Measurements from ENCODE around the gene RBP2. TPM values are rescaled to one million over a fixed set of nuclear protein-coding genes. Genes with fewer than 3 reads are reported as not detected.

The RBP2 gene
- total and polyA plus RNA-seq, 2 of the 8 experiments (the other 6 are each of a cell fraction or from before 2014, with no cell fraction given) = not detected

DNA sequence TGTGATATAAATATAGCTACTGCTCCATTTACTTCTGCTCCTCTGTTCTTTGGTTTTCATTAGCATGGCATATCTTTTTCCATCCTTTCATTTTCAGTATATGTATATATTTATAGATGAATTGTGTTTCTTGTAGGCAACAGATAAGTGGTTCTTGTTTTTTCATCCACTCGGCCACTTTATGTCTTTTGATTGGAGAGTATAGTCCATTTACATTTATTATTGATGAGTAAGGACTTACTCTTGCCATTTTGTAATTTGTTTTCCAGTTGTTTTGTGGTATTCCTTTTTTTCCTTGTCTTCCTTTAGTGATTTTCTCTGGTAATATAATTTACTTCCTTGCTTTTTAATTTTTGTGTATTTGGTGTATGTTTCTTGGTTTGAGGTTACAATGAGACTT, 60.0 kb downstream of the RBP2 start:
- H4K8ac ChIP-seq (ENCODE audit: extremely low read depth, insufficient read depth, low read length) = no peak overlapping the region
- no peaks in the 10 kb centered on the region for H3K27me3 ChIP-seq (replicated peaks in 1 of 4; ENCODE audit: control insufficient read depth in 3 of 4, extremely low read depth in 1 of 4, insufficient read depth in 3 of 4, low read length in 3 of 4)
- no peak overlapping the region for H2BK12ac ChIP-seq (ENCODE audit: low read depth, low read length)
- H2BK120ac ChIP-seq (replicated peaks; ENCODE audit: low read depth, low read length) = no peak overlapping the region
- H2BK20ac ChIP-seq (ENCODE audit: low read length) = no peak overlapping the region
- H3K4me2 ChIP-seq (ENCODE audit: insufficient read depth in 1 of 2, low read depth in 2 of 2, low read length in 2 of 2) = no peak overlapping the region
- H2AFZ ChIP-seq (ENCODE audit: low read length) = no peak overlapping the region
- no peak overlapping the region for H3K56ac ChIP-seq (replicated peaks; ENCODE audit: insufficient read length, low read depth, low read length)
- no peak for DNase-seq (ENCODE audit: low read depth in 1 of 2, low spot score in 2 of 2)
- no peak overlapping the region for H3K27ac ChIP-seq (ENCODE audit: low read depth, low read length)
- ChIA-PET POLR2A (ENCODE audit: partially characterized antibody) (interaction anchor here (1.1 kb wide), 1 partner anchor 20 kb away, joined by 3 read pairs; no protein-coding TSS in a partner anchor), CTCF (ENCODE audit: partially characterized antibody) (interaction anchor here (1.3 to 4.4 kb wide), 2 partner anchors 11 to 18 kb away, joined by 4 to 26 read pairs; no protein-coding TSS in a partner anchor)
- no peaks in the 10 kb centered on the region for H3K36me3 ChIP-seq (ENCODE audit: control insufficient read depth in 2 of 4, insufficient read depth in 4 of 4, low read length in 3 of 4)
- H3K9ac ChIP-seq (replicated peaks in 1 of 4; ENCODE audit: extremely low read depth in 1 of 4, low read depth in 3 of 4, low read length in 3 of 4) = no peak overlapping the region
- no peak overlapping the region for H2BK15ac ChIP-seq (ENCODE audit: low read length)
- no peak overlapping the region for H3K4ac ChIP-seq (replicated peaks; ENCODE audit: insufficient read length, low read depth, low read length)
- no peaks in the 10 kb centered on the region for H3K9me3 ChIP-seq (ENCODE audit: insufficient read depth in 2 of 2, low read depth in 1 of 2, low read length in 1 of 2)
- FAIRE-seq = no peak
- H3K4me1 ChIP-seq (replicated peaks in 1 of 4; ENCODE audit: control insufficient read depth in 3 of 4, insufficient read depth in 4 of 4, low read length in 3 of 4) = no peaks in the 10 kb centered on the region
- H3K79me1 ChIP-seq (ENCODE audit: low read depth, low read length) = no peaks in the 10 kb centered on the region; the same call in 1 of the 2 replicates
- TF ChIP-seq MAFK (IDR thresholded peaks at IDR 0.05; ENCODE audit: low read depth, low read length) (no peak), SIRT6 (IDR thresholded peaks at IDR 0.05; ENCODE audit: low read length) (no peak), YY1 (IDR thresholded peaks at IDR 0.05; ENCODE audit: low read depth, low read length) (no peak)
- H3K18ac ChIP-seq (ENCODE audit: extremely low read depth, low read length) = no peak overlapping the region
- no peaks in the 10 kb centered on the region for H3K79me2 ChIP-seq (ENCODE audit: control insufficient read depth in 1 of 2, insufficient read depth in 2 of 2, low read length in 2 of 2)
- H4K91ac ChIP-seq (replicated peaks; ENCODE audit: insufficient read length, low read length) = no peak overlapping the region
- 85% methylated on average over 1 of the region's 1 CpG; no CpG with 5 or more reads in 1 of the 2 experiments for WGBS, 2 experiments (ENCODE audit: extremely low coverage in 1 of 2, insufficient coverage in 1 of 2, insufficient read length in 1 of 2, insufficient replicate concordance in 2 of 2, low coverage in 1 of 2, low lambda C conversion rate in 2 of 2, missing lambda C conversion rate in 1 of 2)
- H4K5ac ChIP-seq (ENCODE audit: insufficient read length, low read depth, low read length) = no peak overlapping the region
- no peaks in the 10 kb centered on the region for H4K20me1 ChIP-seq (replicated peaks in 1 of 2; ENCODE audit: control insufficient read depth in 1 of 2, insufficient read depth in 2 of 2, low read length in 2 of 2)
- no peak overlapping the region for H2BK5ac ChIP-seq (ENCODE audit: low read depth, low read length)
- no peak overlapping the region for H3K4me3 ChIP-seq (ENCODE audit: extremely low read depth in 1 of 4, insufficient read depth in 2 of 4, low read depth in 3 of 4, low read length in 4 of 4)
- H2AK5ac ChIP-seq (ENCODE audit: low read depth, low read length) = no peak overlapping the region
- no peak overlapping the region for H3K14ac ChIP-seq (ENCODE audit: insufficient read length)
- no peaks in the 10 kb centered on the region for H3K23me2 ChIP-seq (ENCODE audit: low read depth, low read length)
- no peak overlapping the region for H3K23ac ChIP-seq (ENCODE audit: insufficient read length)
